Lung (tissue), 12 donors: ENCODE measurements around the gene MRPS27. TPM values are rescaled to one million over a fixed set of nuclear protein-coding genes. Genes with fewer than 3 reads are reported as not detected.

ENCODE experiments used
- ATAC-seq: fragments of 200-7000 bp; cut with Tn5 transposase; one replicate; pipeline ENCODE4 v1.9.1; 2020; ENCODE audit warnings: moderate number of reproducible peaks; ENCODE audit not compliant: insufficient read depth, low FRiP score
- DNase-seq, 3 donors: peaks; one replicate each; pipeline ENCODE4 v3.0.0-alpha.2; 2013 to 2017
- H3K27ac ChIP-seq, 2 donors: one replicate each; pipeline ENCODE4 v1.5.1; 2013; ENCODE audit warnings: mild to moderate bottlenecking in 2 of 2, moderate library complexity in 2 of 2, control low read depth in 1 of 2, inconsistent platforms in 1 of 2, low read depth in 1 of 2, low read length in 1 of 2
- H3K27me3 ChIP-seq, 3 donors: one replicate each; pipeline ENCODE4 v1.5.1; 2013; ENCODE audit warnings: low read length in 2 of 3; ENCODE audit not compliant: control insufficient read depth in 3 of 3, insufficient read depth in 3 of 3
- H3K36me3 ChIP-seq, 4 donors: one replicate each; pipeline ENCODE4 v1.5.1; 2013; ENCODE audit warnings: low read length in 4 of 4, mild to moderate bottlenecking in 1 of 4, moderate library complexity in 1 of 4; ENCODE audit not compliant: control insufficient read depth in 4 of 4, insufficient read depth in 4 of 4
- H3K4me1 ChIP-seq, 5 donors: one replicate each; pipeline ENCODE4 v1.5.1; 2013; ENCODE audit warnings: low read length in 5 of 5, mild to moderate bottlenecking in 2 of 5, moderate library complexity in 1 of 5; ENCODE audit not compliant: control insufficient read depth in 5 of 5, insufficient read depth in 5 of 5
- H3K4me3 ChIP-seq: one replicate; pipeline ENCODE4 v1.5.1; 2013; ENCODE audit warnings: mild to moderate bottlenecking, control low read depth, moderate library complexity
- H3K9ac ChIP-seq, 2 donors: one replicate each; pipeline ENCODE4 v1.5.1; 2013; ENCODE audit warnings: low read length in 2 of 2, control low read depth in 1 of 2; ENCODE audit not compliant: insufficient read depth in 1 of 2
- H3K9me3 ChIP-seq, 4 donors: one replicate each; pipeline ENCODE4 v1.5.1; 2013; ENCODE audit warnings: low read length in 3 of 4, mild to moderate bottlenecking in 1 of 4, moderate library complexity in 1 of 4; ENCODE audit not compliant: control insufficient read depth in 4 of 4, insufficient read depth in 3 of 4
- WGBS, 2 donors: extraction: QIAGEN DNeasy Blood & Tissue Kit; methylation state at CpG; one replicate each; pipeline ENCODE4 v1.1.7; 2013; 5-methylcytosine and 5-hydroxymethylcytosine counted together
- polyA plus RNA-seq, 2 donors: library from polyadenylated mRNA; stranded (reverse); fragments of 200-250 nt; gene quantifications; one replicate each; pipeline ENCODE4 v1.2.1, GENCODE V29; 2013
- total RNA-seq, 2 donors: library from RNA; depleted of rRNA in 1 of 2; stranded (reverse); fragments of >200 nt in 1 of 2; gene quantifications; one replicate each; pipeline ENCODE4 v1.2.1, GENCODE V29; 2014 to 2021
- TF ChIP-seq, protein P1 (sequence below): IDR thresholded peaks from 2 replicates; pipeline ENCODE4 v1.5.1; 2012; ENCODE audit warnings: mild to moderate bottlenecking; ENCODE audit errors: control extremely low read depth, extremely low read depth
- donor health status: control.
- donor health status: control.
- donor health status: Bipolar disorder and iron deficiency.
- donor health status: healthy.
- donor health status: DM: yes; HTN: yes; CAD: no.

MRPS27 gene
- total and polyA plus RNA-seq, 4 donors = 18.8 to 84.8 (median 32.7) TPM

- peaks cover 0 to 23% (median 7%) of the 10 kb centered on the region in 5 donors for H3K4me1 ChIP-seq
- no peak overlapping the region for H3K27ac ChIP-seq
- no peak overlapping the region for H3K4me3 ChIP-seq
- TF ChIP-seq, protein P1, sequence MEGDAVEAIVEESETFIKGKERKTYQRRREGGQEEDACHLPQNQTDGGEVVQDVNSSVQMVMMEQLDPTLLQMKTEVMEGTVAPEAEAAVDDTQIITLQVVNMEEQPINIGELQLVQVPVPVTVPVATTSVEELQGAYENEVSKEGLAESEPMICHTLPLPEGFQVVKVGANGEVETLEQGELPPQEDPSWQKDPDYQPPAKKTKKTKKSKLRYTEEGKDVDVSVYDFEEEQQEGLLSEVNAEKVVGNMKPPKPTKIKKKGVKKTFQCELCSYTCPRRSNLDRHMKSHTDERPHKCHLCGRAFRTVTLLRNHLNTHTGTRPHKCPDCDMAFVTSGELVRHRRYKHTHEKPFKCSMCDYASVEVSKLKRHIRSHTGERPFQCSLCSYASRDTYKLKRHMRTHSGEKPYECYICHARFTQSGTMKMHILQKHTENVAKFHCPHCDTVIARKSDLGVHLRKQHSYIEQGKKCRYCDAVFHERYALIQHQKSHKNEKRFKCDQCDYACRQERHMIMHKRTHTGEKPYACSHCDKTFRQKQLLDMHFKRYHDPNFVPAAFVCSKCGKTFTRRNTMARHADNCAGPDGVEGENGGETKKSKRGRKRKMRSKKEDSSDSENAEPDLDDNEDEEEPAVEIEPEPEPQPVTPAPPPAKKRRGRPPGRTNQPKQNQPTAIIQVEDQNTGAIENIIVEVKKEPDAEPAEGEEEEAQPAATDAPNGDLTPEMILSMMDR = no peak
- no peak for DNase-seq
- no peaks in the 10 kb centered on the region for H3K9me3 ChIP-seq
- H3K27me3 ChIP-seq = no peaks in the 10 kb centered on the region
- H3K36me3 ChIP-seq = peaks cover 0 to 2% (median 0%) of the 10 kb centered on the region in 4 donors
- no peak overlapping the region for H3K9ac ChIP-seq
- WGBS, 2 donors = 76 to 88% methylated on average over 2 of the region's 2 CpGs
- ATAC-seq = no peak
Observed at GRCh38 chr5:72243706-72244105, 76.3 kb downstream of the MRPS27 start.

DNA sequence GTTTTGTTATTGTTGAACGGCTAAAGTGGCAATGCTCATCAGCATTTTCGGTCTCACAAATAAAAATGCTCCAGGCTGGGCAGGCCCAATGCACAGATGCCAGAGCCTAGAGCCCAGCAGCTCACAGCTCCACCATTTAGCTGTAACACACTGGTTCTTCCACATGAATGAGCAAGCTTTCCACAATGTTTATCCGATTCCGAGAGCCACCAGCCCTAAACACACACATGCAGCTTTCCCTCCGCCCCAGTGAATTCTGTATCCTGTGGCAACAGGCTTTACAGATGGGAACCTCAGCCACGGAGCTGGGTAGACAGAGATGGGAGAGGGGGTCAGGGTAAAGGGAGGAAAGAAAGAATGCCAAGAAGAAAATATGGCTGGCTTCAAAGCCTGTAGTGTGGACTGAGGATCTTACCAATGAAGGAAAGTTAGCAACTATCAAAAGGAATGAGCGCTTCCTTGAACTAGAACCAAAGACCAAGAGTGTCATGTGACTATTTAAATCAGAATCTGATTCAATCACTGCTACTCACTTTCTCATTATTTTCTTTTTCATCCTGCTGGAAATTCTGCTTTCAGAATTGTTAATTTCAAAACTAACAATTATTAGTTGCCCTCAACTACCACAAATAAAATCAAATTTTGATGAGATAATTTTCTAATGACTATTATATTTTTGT lies 77.1 kb downstream of the MRPS27 start:
- peaks cover 0 to 22% (median 5%) of the 10 kb centered on the region in 5 donors for H3K4me1 ChIP-seq
- no peak overlapping the region for H3K27ac ChIP-seq
- H3K27me3 ChIP-seq = no peaks in the 10 kb centered on the region
- ATAC-seq = no peak
- peaks cover 0 to 2% (median 0%) of the 10 kb centered on the region in 4 donors for H3K36me3 ChIP-seq
- H3K9ac ChIP-seq = no peak overlapping the region
- no peak for DNase-seq
- WGBS, 2 donors = 93 to 97% methylated on average over 7 of the region's 7 CpGs
- H3K4me3 ChIP-seq = no peak overlapping the region
- no peaks in the 10 kb centered on the region for H3K9me3 ChIP-seq
- TF ChIP-seq, protein P1 = no peak

DNA sequence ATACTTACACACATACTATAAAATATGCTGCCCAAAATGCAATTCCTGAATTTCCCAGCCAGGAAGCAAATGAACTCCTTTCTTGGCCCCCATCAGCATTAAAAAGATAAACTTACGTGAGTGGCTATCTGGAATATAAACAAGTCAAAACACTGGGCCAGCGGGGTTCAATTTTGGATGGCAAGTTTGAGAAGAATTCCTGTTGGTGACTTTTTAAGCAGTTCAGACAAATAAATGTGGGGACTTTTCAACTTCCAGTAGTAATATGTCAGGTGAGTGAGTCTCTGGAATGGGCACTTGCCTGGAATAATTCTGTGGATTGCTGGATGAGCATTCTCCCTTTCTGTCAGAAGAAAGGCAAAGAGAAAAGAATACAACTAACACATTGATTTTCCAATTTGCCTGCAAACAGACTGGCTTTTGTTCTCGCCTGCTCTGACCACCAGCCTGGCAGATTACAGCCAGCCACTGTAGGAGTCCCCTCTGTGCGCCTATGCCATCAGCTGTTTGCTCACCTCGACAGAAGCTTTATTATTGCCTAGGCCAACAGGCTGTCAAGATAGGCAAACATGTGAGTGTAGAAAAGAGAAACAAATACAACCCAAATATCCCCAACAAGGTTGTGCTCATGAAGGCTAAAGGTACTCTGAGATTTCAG lies 78.6 kb downstream of the MRPS27 start:
- Histone ChIP-seq H3K27ac (no peak overlapping the region), H3K4me1 (peaks cover 0 to 18% (median 1%) of the 10 kb centered on the region in 5 donors), H3K4me3 (no peak overlapping the region), H3K9ac (no peak overlapping the region), H3K9me3 (no peaks in the 10 kb centered on the region), H3K27me3 (no peaks in the 10 kb centered on the region), H3K36me3 (peaks cover 0 to 4% (median 2%) of the 10 kb centered on the region in 4 donors)
- DNase-seq (no peak), ATAC-seq (no peak)
- 87 to 92% methylated on average over 5 of the region's 5 CpGs for WGBS, 2 donors
- TF ChIP-seq, protein P1 = no peak
